Measurements from ENCODE around the gene LRRC36.
"Not testable (repeated sequence)": the region's sequence is repeated elsewhere in the genome, so short reads cannot be mapped to it uniquely, and the experiment has no call there.

The LRRC36 gene

DNA sequence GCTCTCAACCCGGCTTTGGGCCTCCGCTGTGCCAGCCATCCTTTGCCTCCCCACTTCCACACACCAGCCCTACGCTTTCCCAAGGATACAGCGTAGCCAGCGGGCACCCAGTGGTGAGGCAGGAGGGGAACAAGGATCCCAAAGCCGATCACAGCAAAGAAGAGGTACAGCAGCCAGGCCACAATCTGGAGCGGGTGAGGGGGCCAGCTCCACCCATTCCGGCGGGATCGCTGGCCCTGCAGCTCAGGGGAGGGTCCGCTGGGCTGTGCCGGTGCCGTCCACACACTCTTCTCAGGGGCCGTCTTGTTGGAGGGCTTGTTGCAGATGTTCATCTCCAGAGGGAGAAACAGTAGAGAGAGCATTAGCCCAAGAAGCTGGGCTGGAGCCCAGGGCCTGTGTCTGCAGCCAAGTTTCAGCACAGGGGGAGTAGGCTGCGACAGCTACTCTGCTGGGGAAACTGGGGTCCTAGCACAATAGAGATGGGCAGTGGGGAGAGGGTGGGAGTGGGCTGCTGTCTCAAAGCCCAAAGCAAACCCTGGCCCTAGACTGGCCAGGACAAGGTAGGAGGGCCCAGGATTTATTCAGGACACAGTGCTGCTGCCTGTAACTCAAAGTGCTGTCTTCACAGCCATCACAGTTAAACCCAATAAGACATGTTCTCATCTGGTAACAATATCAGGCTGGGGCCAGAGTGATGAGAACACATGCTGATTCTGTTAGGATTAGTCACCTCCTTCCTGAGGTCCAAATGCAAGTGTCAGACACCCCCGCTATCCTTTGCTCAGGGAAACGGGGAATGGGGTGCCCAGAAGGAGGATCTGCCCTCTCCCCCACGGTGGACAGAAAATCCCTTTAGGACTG lies 79.7 kb downstream of the LRRC36 start:
- DNase-seq = peak; percentile 84

- no peak for DNase-seq
Observed at GRCh38 chr16:67407176-67407787, 80.7 kb downstream of the LRRC36 start.

GRCh38 chr16:67407788-67408452 lies 81.3 kb downstream of the LRRC36 start:
- no peak for DNase-seq

GRCh38 chr16:67409631-67410030 lies 83.0 kb downstream of the LRRC36 start:
- no peak for DNase-seq

GRCh38 chr16:67411339-67411738 lies 84.7 kb downstream of the LRRC36 start:
- no peak for DNase-seq

GRCh38 chr16:67412294-67412693 lies 85.7 kb downstream of the LRRC36 start:
- no peak for DNase-seq

- no peak for DNase-seq
Observed at GRCh38 chr16:67413978-67414911, 87.6 kb downstream of the LRRC36 start.

- not testable (repeated sequence) for DNase-seq
Observed at GRCh38 chr16:67415421-67415820, 88.8 kb downstream of the LRRC36 start.

DNA sequence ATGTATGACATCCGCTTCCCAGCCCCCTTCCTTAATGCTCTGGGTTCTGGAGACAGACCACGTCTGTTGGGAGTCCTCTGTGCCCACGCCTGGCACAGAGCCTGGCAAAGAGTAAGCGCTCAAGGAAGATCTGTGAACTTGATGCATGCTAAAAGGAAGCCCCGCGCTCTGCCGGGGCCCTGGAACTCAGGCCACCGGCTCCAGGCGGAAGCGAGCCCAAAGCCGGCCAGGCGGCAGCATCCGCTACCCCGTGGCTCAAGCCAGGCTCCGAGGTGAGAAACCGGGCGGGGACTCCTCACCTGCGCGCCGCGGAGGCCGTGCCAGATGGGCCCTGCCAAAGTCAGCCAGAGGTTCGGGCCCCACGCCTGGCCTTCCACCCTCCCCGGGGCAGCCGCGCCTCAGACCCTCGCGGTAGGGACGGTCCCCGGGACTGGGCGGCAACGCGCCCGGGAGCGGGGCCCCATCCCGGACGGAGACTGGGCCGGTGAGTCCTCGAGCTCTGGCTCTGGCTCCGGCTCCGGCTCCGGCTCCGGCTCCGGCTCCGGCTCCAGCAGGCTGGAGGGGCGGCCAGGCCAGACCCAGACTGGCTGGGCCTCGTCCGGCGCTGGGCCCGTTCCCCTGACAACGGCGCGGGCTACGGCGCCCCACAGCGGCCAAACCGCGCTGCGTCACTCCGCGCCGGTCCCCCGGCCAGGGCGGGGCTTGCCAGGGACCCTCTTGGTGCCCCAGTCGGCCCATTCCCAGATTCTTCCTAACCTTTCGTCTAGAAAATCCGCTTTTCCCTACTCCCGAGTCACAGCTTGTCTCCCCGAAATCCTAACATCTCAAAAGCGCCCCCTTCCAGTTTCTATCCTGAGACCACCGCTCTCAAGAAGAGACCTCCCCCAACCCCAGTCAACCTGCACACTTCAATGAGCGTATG lies 89.5 kb downstream of the LRRC36 start, which contains the start of gene ZDHHC1:
ZDHHC1 (minus strand) TSS at position 606 of the 922 bp plus-strand sequence. CDS start 8,702 bp downstream, outside the sequence.
- peak; percentile 52 for DNase-seq

DNA sequence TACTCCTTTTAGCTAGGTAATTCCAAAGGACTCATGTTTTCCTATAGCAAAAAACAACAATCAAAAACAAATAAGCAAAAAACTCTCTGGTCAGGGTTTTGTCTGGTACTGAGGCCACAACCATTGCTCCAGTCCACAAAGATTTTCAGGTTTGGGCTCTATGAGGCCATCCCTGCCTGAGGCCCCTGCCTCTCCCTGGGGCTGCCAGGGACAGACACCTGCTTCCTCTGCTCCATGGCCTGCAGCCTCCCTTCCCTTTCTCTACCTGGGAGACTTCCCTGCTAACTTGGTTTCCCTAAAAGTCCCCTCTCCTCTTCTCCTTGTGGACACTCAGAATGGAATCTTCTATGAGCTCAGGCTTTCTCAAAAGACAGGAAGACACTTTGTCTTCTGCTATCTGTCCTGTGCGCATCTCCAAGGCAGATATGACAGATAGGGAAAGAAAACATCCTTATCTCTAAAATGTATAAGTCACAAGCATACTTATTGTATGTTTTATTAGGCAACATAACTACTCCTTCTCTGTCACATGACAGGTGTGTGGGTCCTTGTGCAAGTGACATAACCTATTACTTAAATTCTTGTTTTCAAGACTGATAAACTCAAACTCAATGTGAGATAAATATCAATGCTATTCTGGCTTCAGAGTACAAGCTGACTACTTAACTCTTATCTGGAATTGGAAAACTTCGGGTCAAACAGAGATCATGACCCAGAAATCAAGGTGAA lies 90.9 kb downstream of the LRRC36 start:
- DNase-seq = no peak

DNA sequence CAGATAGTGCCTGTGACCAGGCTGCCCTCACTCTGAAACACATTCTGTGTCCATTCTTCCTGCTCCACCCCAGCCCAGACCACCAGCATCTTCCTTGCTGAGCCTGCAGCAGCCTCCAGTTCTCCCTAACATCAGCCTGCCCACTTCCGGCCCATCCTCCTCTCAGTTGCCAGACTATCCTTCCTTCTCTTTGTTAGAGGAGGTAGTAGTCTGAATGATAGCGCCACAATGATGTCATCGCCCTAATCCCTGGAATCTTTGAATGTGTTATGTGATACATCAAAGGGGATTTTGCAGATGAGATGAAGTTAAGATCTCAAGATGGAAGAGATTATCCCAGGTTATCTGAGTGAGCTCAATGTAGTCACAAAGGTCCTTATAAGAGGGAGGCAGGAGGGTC lies 92.9 kb downstream of the LRRC36 start:
- DNase-seq = no peak

DNA sequence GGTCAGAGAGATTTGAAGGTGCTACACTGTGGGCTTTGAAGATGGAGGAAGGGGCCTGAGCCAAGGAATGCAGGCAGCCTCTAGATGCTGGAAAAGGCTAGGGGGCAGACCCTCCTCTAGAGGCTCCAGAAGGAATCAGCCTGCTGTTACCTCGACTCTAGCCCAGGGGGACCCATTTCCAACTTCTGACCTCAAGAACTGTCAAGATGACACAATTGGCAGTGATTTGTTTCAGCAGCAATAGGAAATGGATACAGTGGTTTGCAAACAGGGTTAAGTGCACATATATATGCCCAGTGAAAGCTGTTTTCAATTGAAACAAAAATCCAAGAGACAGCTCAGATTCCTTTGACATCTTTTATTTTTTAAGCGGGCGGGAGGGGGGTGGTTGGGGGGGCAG lies 93.3 kb downstream of the LRRC36 start:
- no peak for DNase-seq

DNA sequence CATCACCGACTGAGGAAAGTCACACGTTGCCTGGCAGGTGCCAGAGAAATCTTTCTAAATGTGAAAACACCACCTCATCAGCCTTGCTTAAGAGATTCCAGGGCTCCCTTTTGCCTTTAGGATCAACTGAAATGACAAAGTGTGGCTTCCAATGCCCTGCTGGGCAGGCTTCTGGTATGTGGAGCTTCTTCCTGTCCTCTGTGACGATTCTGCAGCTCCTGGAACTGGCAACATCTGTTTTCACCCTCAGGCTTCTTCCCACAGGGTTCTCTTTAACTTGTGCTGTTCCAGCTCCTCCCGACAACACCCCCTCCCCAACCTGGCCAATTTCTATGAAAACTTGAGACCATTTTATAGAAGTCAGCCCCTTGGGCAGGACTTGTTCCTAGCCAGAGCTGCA lies 94.4 kb downstream of the LRRC36 start:
- DNase-seq = no peak

DNA sequence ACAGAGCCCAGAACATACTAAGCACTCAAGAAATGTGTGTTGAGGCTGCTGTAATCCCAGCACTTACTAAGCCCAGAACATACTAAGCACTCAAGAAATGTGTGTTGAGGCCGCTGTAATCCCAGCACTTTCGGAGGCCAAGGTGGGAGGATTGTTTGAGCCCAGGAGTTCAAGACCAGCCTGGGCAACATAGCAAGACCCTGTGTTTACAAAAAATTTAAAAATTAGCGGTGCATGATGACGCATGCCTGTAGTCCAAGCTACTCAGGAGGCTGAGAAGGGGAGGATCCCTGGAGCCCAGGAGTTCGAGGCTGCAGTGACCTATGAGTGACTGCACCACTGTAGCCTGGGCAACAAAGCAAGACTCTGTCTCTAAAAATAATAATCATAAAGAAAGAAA lies 96.4 kb downstream of the LRRC36 start:
- no peak for DNase-seq

DNA sequence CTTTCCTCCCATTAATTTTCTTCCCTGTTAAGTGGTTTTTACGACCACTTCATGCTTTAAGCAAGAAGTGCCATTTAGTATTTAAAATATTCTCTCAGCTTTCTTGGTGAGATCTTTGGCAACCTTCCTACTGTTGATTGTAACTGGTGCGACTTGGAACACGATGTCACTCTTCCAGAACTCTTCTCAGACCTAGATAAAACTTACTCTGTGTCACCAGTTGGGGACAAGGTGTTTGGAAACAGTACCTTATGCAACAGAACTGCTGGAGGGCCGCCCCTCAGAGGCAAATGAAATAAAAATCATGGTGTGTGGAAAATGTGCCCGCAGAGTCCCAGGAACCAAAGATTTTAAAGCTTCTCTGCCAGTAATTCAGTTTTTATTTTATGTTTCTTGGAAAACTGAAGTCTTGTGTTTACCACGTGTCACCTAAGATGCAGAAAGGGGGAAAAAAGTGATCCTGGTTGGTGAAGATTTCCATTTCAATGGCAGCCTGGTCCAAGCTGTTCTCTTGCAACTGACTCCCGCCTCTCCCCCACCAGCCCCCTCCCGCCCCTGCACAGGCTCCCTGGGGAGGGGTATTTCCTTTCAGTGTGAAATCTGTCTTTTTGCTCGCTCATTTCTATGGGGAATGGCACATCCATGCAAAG lies 97.1 kb downstream of the LRRC36 start:
- DNase-seq = no peak

DNA sequence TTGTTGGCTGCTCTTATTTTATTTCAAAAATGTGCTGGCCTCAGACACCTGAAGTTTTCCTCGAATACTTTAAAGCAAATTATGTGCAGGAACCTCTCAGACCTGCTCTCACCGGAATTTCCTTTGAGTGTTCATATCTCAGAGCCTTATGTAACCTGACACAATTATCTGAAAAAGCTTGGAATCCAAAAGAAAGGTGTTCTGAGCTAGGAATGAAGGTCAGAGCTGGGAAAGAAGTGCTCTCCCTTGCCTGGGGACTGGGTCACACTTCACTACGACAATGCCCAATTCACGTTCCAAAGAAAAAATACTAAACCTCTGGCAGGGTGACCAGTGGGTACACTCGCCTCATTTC lies 97.6 kb downstream of the LRRC36 start:
- no peak for DNase-seq

DNA sequence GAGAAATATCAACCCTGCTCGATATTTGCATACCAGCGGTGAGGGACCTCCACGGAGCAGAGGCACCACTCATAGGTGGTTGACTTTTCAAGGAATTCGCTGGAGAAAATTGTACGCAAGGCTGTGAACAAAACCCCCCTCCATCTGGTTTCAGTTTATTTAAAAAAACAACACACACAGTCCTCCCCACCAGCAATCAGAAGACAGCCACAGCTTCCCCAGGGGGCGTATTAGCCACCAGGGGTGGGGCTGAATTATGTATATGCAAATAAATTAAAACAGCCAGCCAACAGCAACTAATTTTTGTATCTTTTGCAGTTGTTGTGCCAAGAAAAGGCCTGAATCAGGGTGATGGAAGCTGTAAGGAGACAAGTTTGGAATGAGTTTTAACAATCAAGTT lies 98.4 kb downstream of the LRRC36 start:
- no peak for DNase-seq

DNA sequence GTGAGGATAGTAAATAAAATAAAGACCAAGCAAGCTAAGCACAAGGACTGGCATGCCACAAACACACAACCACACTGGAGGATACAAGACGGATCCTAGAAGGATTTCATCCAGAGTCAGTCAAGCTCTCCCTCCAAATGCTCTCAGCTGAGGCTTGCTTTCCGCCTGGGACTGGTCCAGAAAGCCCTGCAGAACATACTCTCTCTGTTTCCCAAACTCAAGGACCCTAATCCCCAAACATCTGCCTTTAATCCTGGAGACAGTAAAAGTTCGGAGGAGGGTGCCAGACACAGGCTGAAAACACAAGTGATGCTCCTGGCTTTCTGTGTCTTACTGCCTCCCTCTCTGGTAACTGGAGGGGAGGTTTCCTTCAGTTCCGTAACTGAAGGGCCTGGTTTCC lies 99.0 kb downstream of the LRRC36 start:
- DNase-seq = no peak

GRCh38 chr16:67426022-67426421 lies 99.4 kb downstream of the LRRC36 start:
- DNase-seq = no peak

- DNase-seq = no peak
Observed at GRCh38 chr16:67426950-67427349, 100.3 kb downstream of the LRRC36 start.

All from HCEC 1CT (cell line).